NCI-H345 treated with DMSO at 0.1 percent for 48 hours (cell line): Measurements from ENCODE around the gene FAM219A.
A peak's percentile ranks its signal among the peaks of the same experiment; 100 is the strongest.

Experiments used
- DNase-seq: peaks from one replicate; lab custom pipeline; 2025; ENCODE audit not compliant: unreplicated experiment; lab: John Stamatoyannopoulos, UW

Gene FAM219A

DNA sequence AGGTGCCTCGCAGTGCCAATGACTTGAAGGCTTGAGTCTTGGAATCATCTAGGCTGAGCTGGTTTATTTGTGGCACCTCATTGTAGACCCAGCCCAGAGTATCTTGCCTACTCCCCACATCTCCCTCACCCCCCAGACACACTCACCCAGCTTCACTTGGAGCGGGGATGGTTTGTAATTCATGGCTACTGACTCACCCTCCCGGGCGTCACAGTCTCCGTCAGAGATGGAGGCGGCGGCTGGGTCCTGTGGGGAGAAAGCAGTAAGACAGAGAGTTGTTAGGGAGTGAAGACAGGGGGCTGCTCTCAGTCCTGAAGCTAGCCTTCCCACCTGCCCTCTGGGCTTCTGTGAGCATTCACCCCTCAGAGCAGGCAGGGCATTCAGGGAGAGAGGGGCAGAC is 52.7 kb downstream of the FAM219A start:
- DNase-seq = no peak

DNA sequence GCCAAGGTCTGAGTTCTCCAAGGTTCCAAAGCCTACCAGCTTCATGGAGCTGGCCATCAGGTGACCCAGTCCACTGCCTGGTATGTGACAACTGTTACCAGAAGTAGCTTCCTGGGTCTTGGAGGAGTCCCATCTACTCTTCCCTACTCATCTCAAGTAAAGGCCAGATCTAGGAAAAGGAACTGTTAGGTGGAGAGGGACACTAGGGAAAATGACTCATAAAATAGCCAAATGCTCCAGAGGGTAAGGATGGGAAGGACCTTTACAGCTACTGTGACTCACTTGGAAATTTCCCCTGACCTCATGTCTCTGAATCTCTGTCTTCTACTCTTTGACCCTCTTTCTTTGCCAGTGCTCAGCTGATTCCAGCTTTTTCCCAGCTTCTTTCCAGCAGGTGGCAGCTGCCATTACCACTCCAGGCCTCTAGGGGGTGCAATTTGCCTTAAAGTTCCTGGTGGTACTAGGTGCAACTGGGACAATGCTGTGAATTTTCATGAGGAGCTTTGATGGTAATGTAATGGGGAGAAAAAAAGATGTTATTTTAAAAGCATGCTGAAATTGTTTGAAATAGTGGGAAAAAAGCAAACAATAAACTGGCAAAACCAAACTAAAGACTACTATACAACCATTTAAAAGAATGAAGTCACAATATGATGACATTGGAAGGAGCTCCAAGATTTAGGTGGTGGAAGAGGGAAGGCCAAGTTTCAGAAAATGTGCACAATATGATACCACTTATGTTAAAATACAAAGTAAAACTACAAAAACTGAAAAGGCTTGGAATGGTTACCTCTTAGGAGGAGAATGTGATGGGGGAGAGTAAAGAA is 54.6 kb downstream of the FAM219A start:
- peak; percentile 67 for DNase-seq

DNA sequence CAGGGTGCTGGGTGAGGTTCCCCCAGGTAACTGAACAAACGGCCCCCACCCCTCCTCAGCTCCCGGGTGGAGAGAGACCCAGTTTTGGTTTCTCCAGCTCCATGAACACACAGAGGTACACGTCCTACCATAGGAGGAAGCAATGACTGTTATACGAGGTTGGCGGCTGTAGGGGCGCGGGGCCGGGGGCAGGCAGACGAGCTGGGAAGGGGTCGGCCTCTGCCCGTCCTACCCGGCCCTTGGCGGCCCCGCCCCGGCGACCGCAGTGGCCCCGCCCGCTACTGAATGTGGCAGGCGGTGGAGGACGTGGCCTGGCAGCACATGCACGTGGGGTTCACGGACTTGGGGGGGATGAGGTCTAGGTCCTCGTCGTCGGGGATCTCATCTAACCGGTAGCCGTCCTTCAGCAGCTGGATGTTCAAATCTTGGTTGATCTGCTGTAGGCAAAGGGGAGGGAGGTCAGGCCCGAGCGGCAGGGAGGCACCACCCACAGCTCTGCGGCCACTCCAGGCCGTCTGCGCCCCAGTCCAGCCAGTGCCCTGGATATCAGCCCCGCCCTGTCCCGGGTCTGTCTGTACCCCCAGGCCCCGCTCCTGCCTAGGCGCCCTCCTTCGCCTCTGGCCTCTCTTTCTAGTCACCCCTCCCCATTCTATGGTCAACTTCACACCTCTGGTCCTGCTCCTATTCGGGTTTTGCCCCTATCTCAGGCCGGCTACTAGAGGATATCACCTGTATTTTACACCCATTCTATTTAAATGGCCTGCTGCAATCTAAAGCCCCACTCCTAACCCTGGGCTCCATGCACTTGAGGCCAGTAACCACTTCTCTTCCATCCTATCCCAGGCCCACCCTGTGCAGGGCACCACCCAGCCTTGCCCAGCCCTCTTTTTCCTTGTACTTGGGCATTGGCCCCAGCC is 57.4 kb downstream of the FAM219A start:
- DNase-seq = no peak

DNA sequence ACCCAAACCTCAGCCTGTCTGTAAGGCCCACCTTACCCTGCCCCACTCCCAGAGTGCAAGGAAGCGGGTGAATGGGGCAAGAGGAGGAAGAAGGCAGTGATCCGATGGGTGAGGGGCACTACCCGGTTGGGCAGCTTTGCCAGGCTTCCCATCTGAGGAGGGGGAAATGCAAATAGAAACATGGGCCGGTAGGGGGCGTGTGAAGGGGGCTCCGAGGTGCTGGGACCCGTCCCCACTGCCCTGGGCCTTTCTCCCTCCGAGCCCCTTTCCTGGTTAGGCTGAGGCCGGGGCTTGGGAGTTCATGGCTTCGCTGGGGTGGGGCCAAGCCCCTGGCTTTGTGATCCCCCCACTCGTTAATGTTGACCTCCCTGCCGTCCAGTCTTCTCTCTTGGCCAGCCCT is 58.1 kb downstream of the FAM219A start:
- no peak for DNase-seq

DNA sequence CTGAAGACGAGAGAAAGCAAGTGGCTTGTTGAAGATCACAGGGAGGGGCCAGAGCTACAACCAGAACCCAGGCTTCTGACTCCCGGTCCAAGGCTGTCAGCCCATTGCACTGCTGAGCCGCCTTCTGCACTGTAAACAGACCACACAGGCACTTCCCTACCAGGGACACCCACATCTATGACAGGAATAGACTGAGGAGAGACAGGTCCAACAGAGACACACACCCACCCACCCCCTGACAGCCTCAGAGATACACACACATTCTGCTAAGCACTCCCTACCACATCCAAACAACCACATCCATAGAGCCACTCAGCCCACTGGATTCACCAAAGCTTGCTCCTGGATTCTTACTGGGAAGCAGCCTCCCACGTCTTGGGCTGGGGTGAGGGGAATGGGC is 58.6 kb downstream of the FAM219A start:
- no peak for DNase-seq

DNA sequence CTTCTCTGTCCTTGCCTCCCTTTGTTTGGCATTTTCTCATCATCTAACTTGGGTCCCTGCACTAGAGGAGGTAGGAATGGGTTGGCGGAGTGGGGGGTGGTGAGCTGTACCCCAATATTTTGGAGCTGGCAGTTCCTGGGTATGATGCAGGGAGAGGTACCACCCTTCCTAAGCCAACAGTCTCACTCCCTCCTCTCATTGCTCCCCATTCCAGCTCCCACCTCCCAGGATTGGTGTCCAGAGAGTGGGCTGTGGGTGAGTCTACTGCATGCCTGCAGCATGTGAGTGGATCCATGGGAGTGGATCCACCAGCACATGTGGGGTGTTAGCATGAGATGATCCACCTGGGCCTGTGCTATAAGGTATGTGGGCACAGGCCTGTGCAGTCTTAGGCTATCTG is 59.5 kb downstream of the FAM219A start:
- DNase-seq = no peak

DNA sequence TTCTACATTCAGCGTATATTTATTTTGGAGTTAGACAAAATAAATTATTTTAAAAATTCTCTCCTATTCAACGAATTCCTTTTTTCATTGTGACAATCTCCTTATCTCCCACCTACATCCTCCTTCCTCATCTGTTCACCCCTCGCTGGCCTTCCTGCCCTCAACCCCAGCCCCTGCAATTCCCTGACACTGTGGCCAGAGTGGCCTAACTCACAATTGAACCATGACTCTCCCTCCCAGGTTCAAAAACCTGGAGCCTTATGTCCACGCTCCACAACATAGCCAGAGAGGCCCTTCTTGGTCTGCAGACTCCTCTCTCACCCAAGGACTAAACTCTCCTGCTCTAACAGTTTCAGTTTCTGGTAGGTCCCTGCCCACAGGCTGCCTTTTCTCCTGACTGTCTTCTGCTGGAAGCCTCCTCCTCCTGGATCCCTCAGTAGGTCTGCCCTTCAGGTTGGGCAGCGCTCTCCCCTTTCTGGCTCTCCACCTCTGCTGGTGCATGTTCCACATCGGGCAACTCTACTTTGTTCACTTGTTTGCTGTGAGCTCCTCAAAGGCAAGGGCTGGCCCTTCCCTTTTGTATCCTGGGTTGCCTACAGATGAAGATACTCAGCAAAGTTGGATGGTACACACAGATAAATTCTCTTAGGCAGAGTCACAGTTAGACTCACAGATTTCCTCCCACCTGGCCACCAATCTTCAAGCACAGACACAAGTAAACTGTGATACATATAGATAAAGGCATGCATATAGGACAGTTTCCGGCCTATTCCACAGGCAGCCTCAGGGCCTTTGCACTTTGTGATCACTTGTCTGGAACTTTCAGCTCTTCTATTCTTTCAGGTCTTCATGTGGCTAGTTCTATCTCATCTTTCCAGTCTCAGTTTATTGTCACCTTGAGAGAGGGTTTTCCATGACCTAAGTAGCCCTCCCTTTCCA is 61.8 kb downstream of the FAM219A start:
- no peak for DNase-seq

DNA sequence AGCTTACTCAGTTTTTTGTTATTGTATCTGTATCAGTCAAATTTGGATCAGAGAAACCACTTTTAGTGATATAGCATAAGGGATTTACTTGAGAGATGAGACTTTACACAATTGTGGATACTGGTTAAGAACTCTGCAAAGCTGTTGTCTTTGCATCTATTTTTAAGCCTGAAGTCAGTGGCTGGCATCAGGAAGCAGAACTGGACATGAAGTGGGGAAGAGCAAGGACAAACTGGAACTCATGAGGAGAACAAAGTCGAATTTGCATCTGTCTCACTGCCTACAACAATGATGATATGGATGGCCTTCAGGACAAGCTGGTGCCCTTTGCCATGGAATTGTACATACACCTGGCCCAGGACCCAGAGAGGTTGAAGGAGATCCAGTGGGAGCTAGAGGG is 65.9 kb downstream of the FAM219A start:
- DNase-seq = no peak

DNA sequence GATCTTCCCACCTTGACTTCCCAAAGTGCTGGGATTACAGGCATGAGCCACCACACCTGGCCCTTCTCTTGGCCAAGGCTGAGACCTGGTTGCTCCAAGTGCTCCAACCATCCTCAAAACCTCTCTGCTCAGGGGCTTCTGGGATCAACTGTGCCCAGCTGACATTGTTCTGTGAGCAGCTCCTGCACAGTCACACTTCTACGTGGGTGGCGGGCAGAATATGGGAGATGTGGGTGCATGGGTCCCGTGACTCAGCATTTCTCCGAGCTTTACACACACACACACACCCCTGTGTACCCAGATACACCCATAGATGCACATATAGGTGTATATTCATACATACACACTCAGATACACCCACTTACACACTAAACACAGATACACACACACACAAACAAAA is 71.1 kb downstream of the FAM219A start:
- DNase-seq = no peak

DNA sequence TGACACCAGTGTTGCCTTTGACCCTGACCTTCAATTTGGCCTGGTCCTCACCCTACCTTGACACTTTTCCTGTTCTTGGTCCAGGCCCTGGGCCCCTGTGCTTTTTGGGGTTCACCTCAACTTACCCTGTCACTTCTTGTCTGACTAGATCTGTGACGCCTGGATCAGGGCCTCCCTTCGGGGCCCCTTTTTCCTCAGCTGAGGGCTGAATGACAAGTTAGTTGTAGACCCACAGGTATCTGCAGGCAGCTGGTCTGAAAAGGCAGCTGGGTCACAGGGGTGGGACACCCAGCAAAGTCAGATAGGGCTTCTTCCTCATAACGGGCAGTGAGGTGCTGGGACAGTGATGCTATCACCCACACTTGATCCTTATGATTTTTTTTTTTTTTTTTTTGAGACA is 71.7 kb downstream of the FAM219A start:
- DNase-seq = no peak

DNA sequence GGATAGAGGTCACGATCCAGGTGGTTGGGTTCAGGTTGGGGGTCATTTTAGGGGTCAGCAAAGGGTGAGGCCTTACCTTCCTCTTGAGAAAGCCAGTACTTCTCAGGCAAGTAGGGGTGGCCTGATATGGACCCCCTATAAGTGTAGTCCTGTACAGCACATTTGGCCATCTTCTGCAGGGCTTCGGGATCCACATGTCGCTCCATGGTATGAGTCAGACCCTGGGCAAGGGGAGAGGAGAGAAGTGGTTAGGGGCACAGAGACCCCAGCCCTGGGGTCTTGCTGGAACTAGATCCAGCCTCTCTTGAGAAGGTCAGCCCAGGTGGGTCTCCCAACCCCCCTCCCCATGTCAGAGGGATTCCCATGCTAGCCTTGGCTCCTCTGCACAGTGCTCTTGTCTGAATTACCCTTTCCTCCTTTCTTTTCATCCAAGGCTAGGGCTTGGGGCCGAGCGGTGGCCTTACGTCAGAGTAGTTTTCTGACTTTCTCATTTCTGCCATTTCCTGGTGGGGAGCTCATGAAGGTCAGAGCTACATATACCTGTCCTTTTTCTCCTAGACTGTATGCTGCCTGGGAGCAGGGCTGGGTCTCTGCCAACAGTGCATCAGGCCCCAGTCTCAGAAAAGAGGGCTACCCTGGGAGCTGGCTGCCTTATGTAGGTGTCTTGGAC is 72.7 kb downstream of the FAM219A start:
- DNase-seq = no peak

DNA sequence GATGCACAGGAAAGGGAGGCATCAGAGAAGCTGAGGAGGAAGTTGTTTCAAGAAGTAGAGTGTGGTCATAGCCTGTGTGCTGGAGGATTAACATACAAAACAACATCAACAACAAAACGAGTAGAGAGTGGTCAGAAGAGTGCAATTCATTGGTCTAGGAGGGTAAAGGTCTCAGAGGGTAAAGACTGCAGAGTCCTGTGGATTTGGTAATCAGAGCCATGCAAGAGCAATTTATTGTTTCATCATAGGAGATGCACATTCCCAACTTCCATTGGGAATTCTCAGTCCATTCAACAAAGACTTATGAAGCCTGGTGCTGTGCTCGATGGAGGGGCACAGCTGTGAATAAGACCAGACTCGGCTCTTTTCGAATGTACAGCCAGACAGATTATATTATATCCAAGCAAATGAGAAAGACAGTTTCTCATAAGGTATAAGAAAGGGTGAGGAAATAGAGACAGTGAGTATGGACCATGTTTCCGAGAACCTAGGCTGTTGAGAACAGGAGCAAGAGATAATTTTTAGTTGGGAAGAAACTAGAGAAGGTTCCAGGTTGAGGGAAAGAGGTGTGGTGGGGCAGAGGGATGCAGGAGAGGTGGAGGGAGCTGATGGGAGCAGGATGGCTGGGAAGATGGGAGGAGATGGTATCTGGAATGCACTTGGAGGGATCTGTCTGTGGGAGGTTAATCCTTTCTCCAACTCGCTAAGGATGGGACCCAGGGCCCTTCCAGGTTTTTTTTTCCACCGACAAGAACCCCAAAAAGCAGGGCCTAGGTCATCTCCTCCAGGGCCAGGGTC is 73.8 kb downstream of the FAM219A start:
- DNase-seq = no peak

DNA sequence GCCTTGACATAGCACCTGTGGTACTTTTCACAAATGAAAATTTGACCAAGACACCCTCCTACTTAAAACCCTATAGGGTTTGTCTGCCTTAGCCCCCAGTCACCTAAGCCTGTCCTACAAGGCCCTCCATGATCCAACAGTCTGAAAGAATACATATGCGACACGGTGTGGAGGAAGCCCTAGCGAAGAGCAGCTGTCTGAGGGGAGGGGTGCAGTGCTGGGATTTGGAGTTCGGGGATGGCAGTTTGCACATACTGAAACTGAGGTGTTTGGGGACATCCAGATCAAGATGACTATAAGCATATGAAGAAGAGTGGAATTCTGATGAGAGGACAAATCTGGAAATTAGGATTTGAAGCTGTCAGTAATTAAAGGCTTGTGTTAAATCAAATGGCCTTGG is 74.5 kb downstream of the FAM219A start:
- no peak for DNase-seq

DNA sequence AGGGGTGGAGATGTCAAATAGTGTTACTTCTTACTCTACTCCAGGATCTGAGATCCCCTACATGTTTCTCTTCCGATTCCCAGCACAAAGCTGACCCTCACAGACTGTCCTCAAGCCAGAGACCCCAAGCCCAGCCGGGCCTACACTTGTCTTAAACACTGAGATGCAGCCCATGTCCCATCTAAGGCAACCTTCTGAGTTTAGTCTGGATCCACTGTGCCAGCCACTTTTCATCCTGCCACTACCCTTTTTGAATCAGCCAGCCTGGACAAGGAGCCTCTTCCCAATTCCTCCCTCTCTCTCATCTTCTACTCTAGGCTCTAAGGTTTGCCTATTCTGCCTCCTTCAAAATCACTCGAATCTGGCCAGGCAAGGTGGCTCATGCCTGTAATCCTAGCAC is 75.5 kb downstream of the FAM219A start:
- no peak for DNase-seq

DNA sequence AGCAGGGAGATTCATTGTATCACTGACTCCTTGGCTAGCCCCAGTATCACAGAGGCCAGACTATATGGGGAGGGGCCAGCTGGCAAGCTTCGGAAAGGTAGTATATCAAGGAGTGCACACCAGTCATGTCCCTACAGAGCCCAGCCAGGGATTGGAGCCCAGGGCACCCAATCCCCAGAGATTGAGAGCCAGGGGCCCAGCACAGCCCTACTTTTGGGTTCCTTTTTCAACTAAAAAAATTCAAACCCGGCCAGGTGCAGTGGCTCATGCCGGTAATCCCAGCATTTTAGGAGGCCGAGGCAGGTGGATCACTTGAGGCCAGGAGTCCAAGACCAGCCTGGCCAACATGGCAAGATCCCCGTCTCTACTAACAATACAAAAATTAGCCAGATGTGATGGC is 76.3 kb downstream of the FAM219A start:
- no peak for DNase-seq

DNA sequence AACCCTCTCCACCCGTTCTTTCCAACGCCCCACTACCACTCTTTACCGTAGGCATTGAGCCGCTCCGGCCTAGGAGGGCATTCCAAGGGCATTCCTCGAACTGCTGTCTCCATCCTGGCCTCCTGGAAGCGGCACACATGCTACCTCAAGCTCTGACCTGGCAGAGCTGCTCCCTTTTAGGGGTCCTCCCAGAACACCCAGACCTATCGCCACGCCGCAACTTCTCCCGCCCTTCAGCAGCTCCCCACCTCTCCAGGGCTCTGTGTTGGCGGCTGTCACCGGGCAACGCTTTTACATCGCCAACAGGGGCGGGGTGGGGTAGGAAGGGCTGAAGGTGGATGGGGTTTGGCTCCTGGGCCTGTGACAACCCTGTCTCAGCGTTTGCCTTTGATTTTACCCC is 77.0 kb downstream of the FAM219A start:
- peak; percentile 8 for DNase-seq

DNA sequence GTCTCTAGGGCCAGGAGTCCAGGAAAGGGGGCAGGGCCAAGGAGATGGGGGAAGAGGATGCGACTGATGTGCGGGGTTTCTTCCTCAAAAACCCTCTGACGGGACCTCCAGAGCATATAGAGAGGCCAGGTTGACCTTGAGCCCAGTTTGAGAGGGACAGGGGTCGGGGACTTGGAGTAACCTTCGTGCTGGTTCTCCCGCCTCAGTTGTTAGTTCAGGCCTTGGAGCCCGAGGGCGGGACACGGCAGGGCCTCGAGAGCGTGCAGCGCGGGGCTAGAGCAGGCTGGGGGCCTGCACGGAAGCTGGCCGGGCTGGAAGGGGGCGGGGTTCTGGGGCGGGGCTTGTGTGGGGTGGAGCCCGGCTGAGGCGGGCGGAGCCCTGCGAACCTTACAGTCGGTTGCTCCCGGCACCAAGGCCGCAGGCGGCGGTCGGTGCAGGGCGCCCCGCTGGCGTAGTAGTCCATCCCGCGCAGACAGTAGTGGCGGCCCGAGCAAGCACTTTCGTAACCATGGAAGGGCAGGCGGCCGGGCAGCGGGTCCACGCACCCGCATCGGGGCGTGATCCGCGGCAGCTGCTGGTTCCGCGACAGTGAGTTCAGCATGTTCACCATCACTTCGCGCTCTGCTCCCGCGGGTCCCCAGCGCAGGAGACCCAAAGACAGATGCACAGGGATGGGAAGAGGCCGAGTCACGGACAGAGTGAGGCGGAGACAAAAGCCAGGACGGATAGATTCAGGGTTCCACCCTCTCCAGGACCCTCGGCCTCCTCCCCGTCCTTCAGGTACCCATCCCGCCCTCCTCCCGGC is 77.7 kb downstream of the FAM219A start:
- DNase-seq = peak; percentile 70

DNA sequence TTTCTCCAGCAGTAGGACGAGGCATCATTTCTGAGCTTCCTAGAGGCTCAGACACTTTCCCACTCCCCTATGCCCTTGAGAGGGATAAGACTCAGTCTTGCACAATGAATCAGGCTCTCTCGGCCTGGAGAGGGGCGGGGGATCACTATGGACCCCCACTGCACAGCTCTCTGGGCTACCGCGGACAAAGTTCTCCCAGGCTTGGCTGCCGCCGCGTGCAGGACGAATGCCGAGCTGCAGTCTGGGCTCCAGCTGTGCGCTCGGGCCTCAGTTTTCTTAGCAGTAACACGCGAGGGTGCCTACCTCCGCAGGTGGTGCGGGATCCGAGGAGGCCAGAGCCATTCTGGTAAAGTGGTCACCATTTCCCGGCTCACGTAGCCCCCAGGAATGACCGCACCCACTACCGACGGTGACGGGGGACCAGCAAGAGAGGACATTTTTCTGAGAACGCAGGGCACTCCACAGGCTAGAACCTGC is 78.3 kb downstream of the FAM219A start:
- peak; percentile 55 for DNase-seq
